HPDE6-E6E7 (cell line): ENCODE data around the gene BMP2.

Experiments used
- DNase-seq: peaks from one replicate; pipeline ENCODE4 v3.0.0; 2011; ENCODE audit warnings: missing footprints; ENCODE audit errors: extremely low spot score

The BMP2 gene

GRCh38 chr20:6767536-6768227 lies at the start of gene BMP2:
Gene BMP2, plus strand, starts transcription at chr20:6767686. Its CDS starts 2,441 bp downstream, at chr20:6770127.
- DNase-seq, result peak; percentile 63

- DNase-seq, result peak; percentile 76
Measured at GRCh38 chr20:6718662-6719368, 48.7 kb upstream of the BMP2 start.

DNA sequence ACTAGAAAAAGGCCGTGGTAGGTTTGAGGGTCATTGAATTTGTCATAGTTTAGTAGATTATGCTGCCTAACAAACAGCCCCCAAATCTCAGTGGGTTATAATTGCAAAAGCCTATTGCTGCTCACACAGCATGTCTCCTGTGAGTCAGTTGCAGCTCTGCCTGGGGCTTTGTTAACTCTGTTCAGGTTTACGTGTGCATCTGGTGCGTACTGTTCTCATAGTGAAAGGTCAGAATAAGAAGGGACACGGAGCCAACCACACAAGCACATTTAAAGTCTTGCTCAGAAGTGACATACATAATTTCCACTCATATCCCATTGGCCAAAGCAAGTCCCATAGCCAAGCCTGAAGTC lies 48.1 kb upstream of the BMP2 start:
- DNase-seq, result no peak

DNA sequence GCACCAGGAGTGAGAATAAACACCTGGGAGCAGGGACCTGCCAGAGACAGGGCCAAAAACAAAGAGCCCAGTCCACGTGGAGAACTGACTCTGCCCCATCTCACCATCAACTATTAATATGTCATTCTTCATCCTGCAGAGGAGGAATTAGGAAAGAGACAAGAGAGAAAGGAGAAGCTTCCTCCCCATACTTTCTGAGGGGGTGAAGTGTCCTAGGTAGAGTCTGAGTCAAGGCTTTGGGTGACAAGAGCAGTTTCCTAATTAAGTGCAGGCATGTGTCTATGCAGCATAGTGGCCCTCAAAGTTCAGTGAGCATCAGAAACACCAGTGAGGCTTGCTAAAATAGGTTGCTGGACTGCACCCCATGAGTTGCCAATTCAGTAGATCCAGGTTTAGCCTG lies 40.7 kb upstream of the BMP2 start:
- DNase-seq, result no peak

- DNase-seq, result no peak
Measured at GRCh38 chr20:6730672-6731328, 36.7 kb upstream of the BMP2 start.

DNA sequence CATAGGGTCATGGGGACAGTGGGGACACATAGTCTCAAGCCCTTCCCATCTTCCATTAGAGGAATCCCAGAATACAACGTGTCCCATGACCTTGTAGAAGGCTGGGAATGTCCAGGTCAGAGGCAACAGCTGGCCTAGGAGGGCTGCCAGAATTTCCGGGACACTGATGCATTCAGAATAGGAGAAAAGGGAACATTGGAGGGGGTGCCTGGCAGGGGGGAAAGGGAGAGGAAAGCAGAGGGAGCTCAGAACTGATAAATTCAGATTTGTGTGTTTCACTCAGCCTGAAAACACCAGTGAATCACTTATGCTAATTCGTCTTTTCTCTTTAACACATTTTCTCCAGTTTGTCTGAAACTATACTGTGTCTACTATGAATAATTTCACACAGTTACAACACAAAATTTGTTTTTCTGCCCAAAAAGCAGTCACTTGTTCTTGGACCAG lies 35.5 kb upstream of the BMP2 start:
- DNase-seq, result no peak

- DNase-seq, result no peak
Measured at GRCh38 chr20:6732851-6733250, 34.6 kb upstream of the BMP2 start.

- DNase-seq, result no peak
Measured at GRCh38 chr20:6733965-6734364, 33.5 kb upstream of the BMP2 start.

DNA sequence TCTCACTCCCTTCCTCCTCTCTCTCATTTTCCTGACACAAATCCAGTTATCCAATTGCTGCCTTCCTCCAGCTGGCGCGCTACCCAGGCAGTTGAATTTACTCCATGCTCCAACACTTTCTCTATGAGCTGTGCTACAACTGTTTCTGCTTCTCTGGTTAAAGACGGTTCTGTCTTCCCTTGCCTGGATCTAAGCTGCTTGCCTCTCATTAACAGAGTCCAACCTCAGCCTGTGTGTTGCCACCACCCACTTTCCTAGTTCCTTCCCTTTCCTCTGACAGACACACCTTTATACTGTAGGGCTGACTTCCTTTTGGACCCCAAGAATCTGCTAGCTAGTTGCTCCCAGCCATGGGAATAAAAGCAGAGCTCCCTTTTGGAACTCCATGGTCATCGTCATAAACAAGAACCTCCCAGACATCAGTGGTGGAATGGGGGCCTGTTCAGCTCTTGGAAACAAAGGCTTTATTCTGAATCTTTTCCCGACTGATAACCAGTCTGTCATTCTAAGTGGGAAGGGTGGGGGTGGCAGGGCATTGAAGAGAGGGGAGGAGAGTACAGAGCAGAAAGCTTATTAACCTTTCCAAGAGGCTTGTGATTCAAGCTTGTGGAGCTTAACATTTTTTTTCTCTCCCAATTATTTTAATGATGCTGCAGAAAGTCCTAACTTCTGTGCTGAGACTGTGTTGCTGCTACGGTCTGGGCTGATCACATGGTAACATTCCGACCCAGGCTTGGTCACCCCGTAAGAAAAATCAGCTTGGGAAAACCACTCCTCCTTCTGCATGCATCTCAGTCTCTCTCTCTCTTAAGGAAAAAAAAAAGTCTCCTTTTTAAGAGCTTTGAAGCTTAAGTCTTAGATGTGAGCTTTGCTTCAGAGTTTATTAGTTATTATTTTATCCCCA lies 31.3 kb upstream of the BMP2 start:
- no peak for DNase-seq

DNA sequence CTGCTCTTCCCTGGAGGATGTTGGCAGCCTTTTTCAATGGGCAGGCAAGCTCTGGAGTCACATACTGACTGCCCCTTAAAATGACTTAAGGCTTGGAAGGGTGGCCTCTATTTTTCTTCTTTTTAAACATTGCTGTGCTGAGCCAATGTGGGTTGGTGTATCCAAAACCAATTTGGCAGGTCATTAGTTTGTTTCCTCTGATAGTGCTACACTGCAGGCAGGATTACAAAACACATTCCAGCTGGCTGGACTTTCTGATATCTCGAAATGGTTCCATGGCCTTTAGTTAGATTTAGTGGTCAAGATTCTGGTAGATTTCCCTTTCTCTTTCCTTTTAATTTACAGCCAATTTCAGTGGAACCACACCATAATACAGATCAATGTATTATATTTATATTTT lies 28.1 kb upstream of the BMP2 start:
- no peak for DNase-seq

- no peak for DNase-seq
Measured at GRCh38 chr20:6740096-6740495, 27.4 kb upstream of the BMP2 start.

DNA sequence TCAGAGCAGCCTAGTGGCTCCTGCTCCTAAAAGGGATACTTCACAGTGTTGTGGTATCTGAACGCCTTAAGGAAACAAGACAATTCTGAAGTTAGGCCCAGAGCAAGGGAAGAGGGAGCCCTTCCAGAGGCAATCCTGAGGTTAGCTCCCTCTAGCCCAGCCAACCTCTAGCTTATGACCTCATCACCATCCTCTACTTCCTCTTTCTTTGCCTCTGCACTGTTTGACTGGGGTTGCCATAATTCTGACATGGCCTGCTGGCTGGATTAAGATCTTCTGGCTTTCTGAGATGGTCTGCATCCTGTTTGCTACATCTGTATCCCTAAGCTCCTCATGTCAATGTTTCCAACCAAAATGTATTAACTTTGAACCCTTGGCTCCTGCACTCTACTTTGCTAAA lies 23.3 kb upstream of the BMP2 start:
- no peak for DNase-seq

DNA sequence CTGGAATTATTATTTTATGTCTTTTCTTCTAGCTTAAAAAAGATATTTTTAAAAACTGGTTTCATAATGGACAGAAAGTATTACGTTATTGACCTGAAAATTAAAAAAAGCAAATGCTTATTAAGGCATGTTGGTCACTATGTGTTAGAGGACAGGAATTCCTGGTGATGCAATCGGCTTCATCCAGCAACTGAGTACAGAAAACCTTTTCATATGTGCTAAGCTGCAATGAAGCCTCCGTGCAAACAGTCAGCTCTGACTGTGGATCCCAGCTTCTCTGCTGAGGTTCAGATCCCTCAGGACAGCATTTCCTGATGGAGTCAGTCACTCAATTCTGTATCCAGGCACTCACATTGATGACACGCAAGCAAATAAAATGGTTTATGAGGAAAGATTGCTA lies 22.7 kb upstream of the BMP2 start:
- no peak for DNase-seq

GRCh38 chr20:6746901-6747609 lies 20.4 kb upstream of the BMP2 start:
- DNase-seq, result peak; percentile 84

DNA sequence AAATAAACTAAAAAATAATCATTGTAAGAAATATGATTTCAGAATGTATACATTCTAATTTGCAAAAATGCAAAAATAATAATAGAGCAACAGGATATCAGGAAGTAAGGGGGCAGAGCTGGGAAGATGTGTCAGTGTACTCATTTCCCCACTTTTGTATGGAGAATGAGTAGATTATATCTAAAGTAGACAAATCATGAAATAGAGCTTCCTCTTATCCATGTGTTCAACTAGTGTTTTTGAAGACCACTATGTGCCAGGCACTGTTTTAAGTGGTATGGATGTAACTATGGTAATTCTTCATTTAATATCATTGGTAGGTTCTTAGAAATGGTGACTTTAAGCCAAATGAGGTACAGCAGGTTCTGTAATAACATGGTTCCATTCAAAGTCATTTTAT lies 17.0 kb upstream of the BMP2 start:
- no peak for DNase-seq

- no peak for DNase-seq
Measured at GRCh38 chr20:6756693-6757595, 10.5 kb upstream of the BMP2 start.

GRCh38 chr20:6764619-6765018 lies 2.9 kb upstream of the BMP2 start:
- no peak for DNase-seq

GRCh38 chr20:6765469-6766058 lies 1.9 kb upstream of the BMP2 start:
- DNase-seq, result no peak

GRCh38 chr20:6766433-6766832 lies 1.1 kb upstream of the BMP2 start:
- DNase-seq, result no peak

GRCh38 chr20:6767126-6767535 lies 355 bp upstream of the BMP2 start:
- no peak for DNase-seq
